ENCODE measurements around the gene LGR4. TPM values are rescaled to one million over a fixed set of nuclear protein-coding genes. Genes with fewer than 3 reads are reported as not detected.

Gene LGR4
- total and polyA plus RNA-seq, 2 experiments from 2014 or later = 14.9 to 59.2 TPM

GRCh38 chr11:27477243-27477642, 4.7 kb upstream of the LGR4 start:
- Histone ChIP-seq H3K9me2 (ENCODE audit: insufficient read depth) (no peaks in the 10 kb centered on the region), H3K27me3 (replicated peaks; ENCODE audit: insufficient read depth) (no peaks in the 10 kb centered on the region), H4K20me1 (ENCODE audit: insufficient read depth) (no peaks in the 10 kb centered on the region), H3K4me3 (no peak overlapping the region), H3K9me3 (ENCODE audit: low read depth) (no peaks in the 10 kb centered on the region), H3K27ac (no peak overlapping the region), H3K9ac (no peak overlapping the region), H3K79me2 (ENCODE audit: insufficient read depth) (no peaks in the 10 kb centered on the region), H3F3A (ENCODE audit: insufficient read depth) (peaks cover 6% of the 10 kb centered on the region; the same call in 1 of the 2 replicates), H3K4me1 (ENCODE audit: insufficient read depth) (peaks cover 5% of the 10 kb centered on the region; the same call in 1 of the 2 replicates), H3K4me2 (ENCODE audit: unreplicated experiment) (no peak overlapping the region), H3K36me3 (ENCODE audit: low read depth) (no peaks in the 10 kb centered on the region), H2AFZ (no peak overlapping the region)
- in situ Hi-C loops (cut with MboI) = loop anchor here (5.0 to 25.0 kb wide), 3 partner anchors 290 to 1165 kb away; partner anchors contain the start of gene FIBIN
- TF ChIP-seq EZH2phosphoT487 (IDR thresholded peaks at IDR 0.05; ENCODE audit: insufficient read depth, low read depth) (no peak), EZH2 (IDR thresholded peaks at IDR 0.05; ENCODE audit: insufficient read depth, poor library complexity, severe bottlenecking) (no peak)
- DNase-seq = no peak

GRCh38 chr11:27475622-27476021, 3.0 kb upstream of the LGR4 start:
- 94 to 95% methylated on average over 5 of the region's 5 CpGs for WGBS, 2 experiments (ENCODE audit: low coverage in 1 of 2, low lambda C conversion rate in 2 of 2, missing lambda C conversion rate in 2 of 2)
- Histone ChIP-seq H3K4me1 (ENCODE audit: insufficient read depth) (peaks cover 5% of the 10 kb centered on the region; the same call in 1 of the 2 replicates), H4K20me1 (ENCODE audit: insufficient read depth) (no peaks in the 10 kb centered on the region), H3K27me3 (replicated peaks; ENCODE audit: insufficient read depth) (no peaks in the 10 kb centered on the region), H2AFZ (no peak overlapping the region), H3K4me2 (ENCODE audit: unreplicated experiment) (no peak overlapping the region), H3K9ac (no peak overlapping the region), H3K9me2 (ENCODE audit: insufficient read depth) (no peaks in the 10 kb centered on the region), H3K79me2 (ENCODE audit: insufficient read depth) (peaks cover 11% of the 10 kb centered on the region), H3F3A (ENCODE audit: insufficient read depth) (peaks cover 9% of the 10 kb centered on the region), H3K36me3 (ENCODE audit: low read depth) (no peaks in the 10 kb centered on the region), H3K27ac (no peak overlapping the region), H3K4me3 (no peak overlapping the region), H3K9me3 (ENCODE audit: low read depth) (no peaks in the 10 kb centered on the region)
- no peak for TF ChIP-seq EZH2phosphoT487 (IDR thresholded peaks at IDR 0.05; ENCODE audit: insufficient read depth, low read depth)
- TF ChIP-seq EZH2 (IDR thresholded peaks at IDR 0.05; ENCODE audit: insufficient read depth, poor library complexity, severe bottlenecking) = no peak
- in situ Hi-C loops (cut with MboI) = loop anchor here (5.0 to 25.0 kb wide), 3 partner anchors 288 to 1163 kb away; partner anchors contain the start of gene FIBIN
- DNase-seq = no peak

- H3K4me1 ChIP-seq (ENCODE audit: insufficient read depth) = peaks cover 25% of the 10 kb centered on the region
- H3K79me2 ChIP-seq (ENCODE audit: insufficient read depth) = peaks cover 31% of the 10 kb centered on the region
- peak overlapping the region; percentile 70 for H3K27ac ChIP-seq
- peak overlapping the region; percentile 64 for H3K4me2 ChIP-seq (ENCODE audit: unreplicated experiment)
- H3K9me3 ChIP-seq (ENCODE audit: low read depth) = no peaks in the 10 kb centered on the region
- in situ Hi-C loops (cut with MboI) = no loop called here
- peak overlapping the region; percentile 90 for H2AFZ ChIP-seq
- H3K4me3 ChIP-seq = peak overlapping the region; percentile 98
- no peaks in the 10 kb centered on the region for H3K9me2 ChIP-seq (ENCODE audit: insufficient read depth)
- DNase-seq = peak; percentile 68
- no peak for TF ChIP-seq EZH2 (IDR thresholded peaks at IDR 0.05; ENCODE audit: insufficient read depth, poor library complexity, severe bottlenecking)
- no peak for TF ChIP-seq EZH2phosphoT487 (IDR thresholded peaks at IDR 0.05; ENCODE audit: insufficient read depth, low read depth)
- peak overlapping the region; percentile 39 for H3K9ac ChIP-seq
- H3F3A ChIP-seq (ENCODE audit: insufficient read depth) = peaks cover 34% of the 10 kb centered on the region
- no peaks in the 10 kb centered on the region for H3K27me3 ChIP-seq (replicated peaks; ENCODE audit: insufficient read depth)
- no peaks in the 10 kb centered on the region for H3K36me3 ChIP-seq (ENCODE audit: low read depth)
- WGBS, 2 experiments (ENCODE audit: low coverage in 1 of 2, low lambda C conversion rate in 2 of 2, missing lambda C conversion rate in 2 of 2) = 2% methylated on average over 8 of the region's 9 CpGs
- no peaks in the 10 kb centered on the region for H4K20me1 ChIP-seq (ENCODE audit: insufficient read depth)
Measured at GRCh38 chr11:27473017-27473406, 422 bp upstream of the LGR4 start.

- no peaks in the 10 kb centered on the region for H3K36me3 ChIP-seq (ENCODE audit: low read depth)
- no peaks in the 10 kb centered on the region for H3K9me2 ChIP-seq (ENCODE audit: insufficient read depth)
- peak; percentile 67 for DNase-seq
- peak overlapping the region; percentile 87 for H3K9ac ChIP-seq
- H3F3A ChIP-seq (ENCODE audit: insufficient read depth) = peaks cover 40% of the 10 kb centered on the region
- H3K27me3 ChIP-seq (replicated peaks; ENCODE audit: insufficient read depth) = no peaks in the 10 kb centered on the region
- peak overlapping the region; percentile 70 for H3K27ac ChIP-seq
- no peaks in the 10 kb centered on the region for H4K20me1 ChIP-seq (ENCODE audit: insufficient read depth)
- peak overlapping the region; percentile 90 for H2AFZ ChIP-seq
- H3K4me1 ChIP-seq (ENCODE audit: insufficient read depth) = peaks cover 31% of the 10 kb centered on the region
- H3K4me3 ChIP-seq = peak overlapping the region; percentile 98
- H3K9me3 ChIP-seq (ENCODE audit: low read depth) = no peaks in the 10 kb centered on the region
- in situ Hi-C loops (cut with MboI) = no loop called here
- TF ChIP-seq EZH2phosphoT487 (IDR thresholded peaks at IDR 0.05; ENCODE audit: insufficient read depth, low read depth) = no peak
- no peak for TF ChIP-seq EZH2 (IDR thresholded peaks at IDR 0.05; ENCODE audit: insufficient read depth, poor library complexity, severe bottlenecking)
- 1 to 4% methylated on average over 32 to 50 of the region's 79 CpGs for WGBS, 2 experiments (ENCODE audit: low coverage in 1 of 2, low lambda C conversion rate in 2 of 2, missing lambda C conversion rate in 2 of 2)
- peak overlapping the region; percentile 85 for H3K4me2 ChIP-seq (ENCODE audit: unreplicated experiment)
- peaks cover 43% of the 10 kb centered on the region for H3K79me2 ChIP-seq (ENCODE audit: insufficient read depth)
Measured at GRCh38 chr11:27471589-27472397, 797 bp downstream of the LGR4 start.
